Measurements from ENCODE around the gene GNAQ.

- TF ChIP-seq CTCF (IDR thresholded peaks at IDR 0.05) (no peak), ZFX (IDR thresholded peaks at IDR 0.05; ENCODE audit: borderline replicate concordance) (no peak)
These were observed 317.5 kb downstream of the GNAQ start for GRCh38 chr9:77714077-77714549.

All from 22Rv1 (cell line).